SHP77 treated with DMSO at 0.1 percent for 48 hours (cell line): ENCODE measurements around the gene SLC2A4RG.
"Not testable (repeated sequence)": the region's sequence is repeated elsewhere in the genome, so short reads cannot be mapped to it uniquely, and the experiment has no call there.

Source experiments
- DNase-seq: peaks from one replicate; lab custom pipeline; 2025; lab: John Stamatoyannopoulos, UW

The SLC2A4RG gene

GRCh38 chr20:63754008-63754407 is 14.4 kb downstream of the SLC2A4RG start:
- DNase-seq: no peak

- DNase-seq: no peak
Measured at GRCh38 chr20:63755933-63756647, 16.5 kb downstream of the SLC2A4RG start.

- DNase-seq: no peak
Measured at GRCh38 chr20:63756648-63756991, 17.0 kb downstream of the SLC2A4RG start.

GRCh38 chr20:63758152-63758551 is 18.6 kb downstream of the SLC2A4RG start:
- DNase-seq: no peak

- no peak for DNase-seq
Measured at GRCh38 chr20:63759377-63759901, 19.9 kb downstream of the SLC2A4RG start.

- DNase-seq: no peak
Measured at GRCh38 chr20:63765082-63765873, 25.7 kb downstream of the SLC2A4RG start.

- no peak for DNase-seq
Measured at GRCh38 chr20:63765902-63766301, 26.3 kb downstream of the SLC2A4RG start.

- no peak for DNase-seq
Measured at GRCh38 chr20:63766695-63767426, 27.3 kb downstream of the SLC2A4RG start.

- DNase-seq: no peak
Measured at GRCh38 chr20:63767456-63767855, 27.9 kb downstream of the SLC2A4RG start.

- no peak for DNase-seq
Measured at GRCh38 chr20:63767886-63768285, 28.3 kb downstream of the SLC2A4RG start.

GRCh38 chr20:63768591-63769515 is 29.3 kb downstream of the SLC2A4RG start:
- DNase-seq: no peak

GRCh38 chr20:63769891-63770474 is 30.4 kb downstream of the SLC2A4RG start:
- no peak for DNase-seq

- DNase-seq: no peak
Measured at GRCh38 chr20:63771046-63771707, 31.6 kb downstream of the SLC2A4RG start.

- no peak for DNase-seq
Measured at GRCh38 chr20:63772781-63773518, 33.4 kb downstream of the SLC2A4RG start.

- no peak for DNase-seq
Measured at GRCh38 chr20:63773571-63774241, 34.1 kb downstream of the SLC2A4RG start.

- no peak for DNase-seq
Measured at GRCh38 chr20:63774306-63774705, 34.7 kb downstream of the SLC2A4RG start.

GRCh38 chr20:63775096-63775978 is 35.8 kb downstream of the SLC2A4RG start:
- DNase-seq: no peak

GRCh38 chr20:63776875-63777274 is 37.3 kb downstream of the SLC2A4RG start:
- not testable (repeated sequence) for DNase-seq
